ENCODE data around the gene KCNAB1. TPM values are rescaled to one million over a fixed set of nuclear protein-coding genes. Genes with fewer than 3 reads are reported as not detected.

Gene KCNAB1
- total RNA-seq, 2 experiments from 2014 or later = not detected

DNA sequence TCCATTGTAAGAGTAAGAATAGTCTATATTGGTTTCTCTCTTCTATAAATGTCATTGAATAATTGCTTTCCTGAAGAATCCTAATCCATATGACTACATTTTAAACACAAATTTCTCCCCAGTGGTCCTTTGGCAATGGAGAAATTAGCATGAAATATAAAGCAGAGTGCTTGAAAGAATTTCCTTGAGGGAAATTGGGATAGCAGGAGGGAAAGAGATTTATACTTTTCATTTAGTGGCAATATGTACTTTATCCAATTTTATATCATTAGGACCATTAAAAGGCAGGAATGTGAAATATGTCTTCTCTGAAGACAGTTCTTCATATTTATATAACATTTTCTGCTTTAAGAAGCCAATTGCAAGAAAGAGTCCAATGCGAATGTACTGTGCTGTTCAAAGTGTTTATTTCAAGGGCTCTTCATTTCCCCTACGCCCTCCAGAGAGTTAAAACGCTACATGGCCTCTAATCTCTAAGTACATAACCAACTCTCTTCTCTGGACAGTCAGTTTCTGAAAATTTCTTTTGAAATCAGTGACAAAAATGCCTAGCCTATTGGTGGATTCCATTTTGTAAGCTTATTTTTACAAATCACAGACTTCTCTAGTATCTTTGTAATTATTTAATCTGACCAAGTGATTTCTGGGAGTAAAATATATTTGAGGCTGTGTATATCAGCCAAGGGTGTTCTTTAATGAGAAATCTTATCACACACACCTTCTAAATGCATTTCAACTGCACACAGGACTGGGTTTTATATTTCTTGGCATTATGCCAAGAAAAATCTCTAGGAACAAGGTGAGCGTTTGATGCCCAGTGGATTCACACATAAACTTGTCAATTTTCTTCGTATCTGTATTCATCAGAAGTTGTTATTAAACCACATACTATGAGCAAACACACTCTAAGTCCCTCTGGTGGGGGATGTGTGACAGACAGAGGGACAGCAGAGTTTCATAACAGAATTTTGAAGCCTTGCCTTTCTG lies 51.2 kb downstream of the KCNAB1 start:
- CTCF ChIA-PET = no interaction called here
- H3K27me3 Mint-ChIP-seq = peaks cover 21% of the 10 kb centered on the region

DNA sequence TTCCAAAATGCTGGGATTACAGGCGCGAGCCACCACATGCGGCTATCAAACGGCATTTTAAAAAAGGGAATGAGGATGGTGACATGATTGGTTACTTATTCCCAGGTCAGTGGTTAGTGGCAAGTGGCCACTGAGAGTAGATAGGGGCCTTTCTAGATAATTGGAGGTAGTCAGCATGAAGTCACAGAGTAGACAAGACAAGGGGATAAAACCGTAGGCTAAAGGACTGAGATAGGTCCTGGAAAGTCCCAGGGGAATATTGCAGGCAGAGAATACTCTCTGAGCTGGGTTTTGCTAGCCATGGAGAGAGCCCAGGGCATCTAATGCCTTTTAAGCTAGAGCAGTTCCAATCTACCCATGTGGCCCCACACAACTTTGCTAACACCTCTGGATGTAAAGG lies 52.2 kb downstream of the KCNAB1 start:
- no peak overlapping the region for H3K4me3 Mint-ChIP-seq
- ChIA-PET CTCF (no interaction called here), POLR2A (no interaction called here)
- H3K9me3 Mint-ChIP-seq = no peaks in the 10 kb centered on the region
- H3K36me3 Mint-ChIP-seq (ENCODE audit: low read depth) = no peaks in the 10 kb centered on the region
- H3K27ac Mint-ChIP-seq = no peak overlapping the region
- no peak for DNase-seq
- H3K27me3 Mint-ChIP-seq = peaks cover 17% of the 10 kb centered on the region
- H3K4me1 Mint-ChIP-seq = no peaks in the 10 kb centered on the region

More for the DNA sequence above, 51.2 kb downstream of the KCNAB1 start:
- POLR2A ChIA-PET = no interaction called here
- Mint-ChIP-seq H3K4me1 (no peaks in the 10 kb centered on the region), H3K27ac (no peak overlapping the region), H3K4me3 (no peak overlapping the region), H3K36me3 (ENCODE audit: low read depth) (no peaks in the 10 kb centered on the region), H3K9me3 (no peaks in the 10 kb centered on the region)
- DNase-seq = no peak

DNA sequence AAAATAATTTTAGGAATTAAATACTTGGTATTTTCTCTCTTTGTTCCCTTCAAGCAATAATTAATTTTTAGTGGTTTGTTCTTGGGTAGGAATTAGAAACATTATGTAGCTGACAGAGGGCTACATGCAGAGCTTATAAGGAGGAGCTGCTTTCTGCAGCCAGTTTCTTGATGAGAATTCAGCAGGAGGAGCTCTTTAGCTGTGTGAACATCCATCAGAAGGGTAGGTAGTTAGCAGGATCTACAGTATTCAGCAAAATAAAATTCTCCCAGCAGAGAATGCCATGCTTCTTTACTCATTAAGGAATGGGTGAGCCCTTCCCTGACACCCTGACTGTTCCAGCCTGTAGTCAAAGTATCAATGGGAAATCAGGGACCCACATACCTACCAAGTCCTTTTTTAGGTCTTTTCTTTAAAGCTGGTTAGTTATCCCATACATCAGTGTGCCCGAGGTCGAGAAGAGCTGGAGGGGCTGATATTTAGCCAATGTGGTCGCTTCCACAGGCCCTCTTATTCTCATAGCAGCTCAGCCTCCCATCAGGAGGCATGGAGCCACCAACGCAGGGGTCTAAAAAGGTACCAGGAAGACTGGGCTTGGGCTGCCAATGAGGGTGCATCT lies 54.0 kb downstream of the KCNAB1 start:
- no peaks in the 10 kb centered on the region for H3K9me3 Mint-ChIP-seq

DNA sequence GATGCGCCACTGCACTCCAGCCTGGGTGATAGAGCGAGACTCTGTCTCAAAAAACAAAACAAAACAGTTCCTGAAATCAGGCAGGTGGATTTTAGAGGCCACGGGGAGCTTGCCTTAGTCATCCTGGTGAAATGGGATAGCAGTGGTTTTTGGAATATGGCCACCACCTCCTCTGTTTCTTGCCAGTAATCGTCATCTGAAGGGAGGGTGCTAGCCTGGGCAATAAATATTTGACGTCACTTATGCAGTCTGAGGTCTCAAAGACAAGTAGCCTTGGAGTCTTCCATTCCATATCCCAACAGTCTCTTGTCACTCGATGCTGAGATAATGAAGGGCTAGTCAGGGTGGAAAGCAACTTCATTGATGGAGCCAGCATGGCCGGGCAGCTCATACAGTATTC lies 55.2 kb downstream of the KCNAB1 start:
- POLR2A ChIA-PET = no interaction called here
- H3K4me1 Mint-ChIP-seq = no peaks in the 10 kb centered on the region
- no peak overlapping the region for H3K4me3 Mint-ChIP-seq
- CTCF ChIA-PET = interaction anchor here (1.1 kb wide), 1 partner anchor 12 kb away, joined by 3 read pairs; no protein-coding TSS in a partner anchor
- H3K9me3 Mint-ChIP-seq = no peaks in the 10 kb centered on the region
- H3K27me3 Mint-ChIP-seq = peaks cover 3% of the 10 kb centered on the region
- no peak overlapping the region for H3K27ac Mint-ChIP-seq
- no peak for DNase-seq
- H3K36me3 Mint-ChIP-seq (ENCODE audit: low read depth) = no peaks in the 10 kb centered on the region

More for the DNA sequence above, 54.0 kb downstream of the KCNAB1 start:
- Mint-ChIP-seq H3K36me3 (ENCODE audit: low read depth) (no peaks in the 10 kb centered on the region), H3K4me3 (no peak overlapping the region), H3K27me3 (peaks cover 9% of the 10 kb centered on the region), H3K27ac (no peak overlapping the region), H3K4me1 (no peaks in the 10 kb centered on the region)
- ChIA-PET CTCF (interaction anchor here (1.1 kb wide), 1 partner anchor 11 kb away, joined by 3 read pairs; no protein-coding TSS in a partner anchor), POLR2A (no interaction called here)
- no peak for DNase-seq

DNA sequence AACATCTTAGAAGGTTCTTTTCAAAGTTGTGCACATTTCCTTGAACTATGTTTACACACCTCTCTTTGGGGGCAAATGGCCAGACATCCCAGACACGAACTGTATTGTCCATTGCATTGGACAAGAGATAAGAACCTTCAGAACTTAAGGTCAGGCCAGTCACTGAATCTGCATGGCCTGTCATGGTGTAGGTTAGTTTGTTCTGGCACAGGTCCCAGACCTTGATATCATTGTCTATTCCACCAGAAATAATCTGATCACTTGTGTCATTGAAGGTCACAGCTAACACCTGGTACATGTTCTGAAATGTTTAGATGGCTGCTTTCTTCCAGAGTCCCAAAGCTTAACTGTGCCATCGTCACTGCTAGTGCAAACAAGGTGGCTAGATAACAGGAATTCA lies 55.7 kb downstream of the KCNAB1 start:
- Mint-ChIP-seq H3K36me3 (ENCODE audit: low read depth) (no peaks in the 10 kb centered on the region), H3K4me3 (no peak overlapping the region), H3K27ac (no peak overlapping the region), H3K9me3 (no peaks in the 10 kb centered on the region), H3K4me1 (no peaks in the 10 kb centered on the region), H3K27me3 (peaks cover 2% of the 10 kb centered on the region)
- no peak for DNase-seq
- ChIA-PET POLR2A (no interaction called here), CTCF (no interaction called here)

DNA sequence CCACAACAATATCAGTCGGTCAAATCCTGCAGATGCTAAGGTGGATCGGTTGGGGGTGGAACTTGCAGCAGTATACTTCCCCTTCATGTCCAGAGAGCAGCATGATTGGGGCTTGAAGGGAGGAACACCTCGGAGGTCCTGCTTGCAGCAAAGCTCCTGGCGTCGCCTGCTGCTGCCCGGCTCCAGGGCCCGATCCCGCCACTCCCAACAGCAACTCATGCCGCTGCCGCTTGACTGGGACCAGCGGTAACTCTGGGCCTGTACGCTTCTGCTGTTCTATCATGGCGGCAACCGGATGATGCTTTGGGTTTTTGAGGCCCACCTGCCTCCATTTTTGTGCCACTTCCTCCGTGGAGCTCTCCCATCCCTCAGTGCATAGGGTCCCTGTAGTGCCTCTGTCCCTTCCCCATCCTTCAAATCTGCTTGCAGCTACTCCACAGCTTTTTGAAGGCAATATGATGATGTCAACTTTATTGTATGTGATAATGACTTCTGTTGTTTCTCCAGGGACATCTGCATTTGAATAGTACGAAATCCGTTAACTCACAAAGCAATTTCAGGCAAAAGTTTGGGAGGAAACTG lies 56.3 kb downstream of the KCNAB1 start:
- CTCF ChIA-PET = no interaction called here
- H3K36me3 Mint-ChIP-seq (ENCODE audit: low read depth) = no peaks in the 10 kb centered on the region
- POLR2A ChIA-PET = no interaction called here
- no peak for DNase-seq
- no peaks in the 10 kb centered on the region for H3K9me3 Mint-ChIP-seq
- no peak overlapping the region for H3K4me3 Mint-ChIP-seq
- H3K27ac Mint-ChIP-seq = no peak overlapping the region
- H3K4me1 Mint-ChIP-seq = no peaks in the 10 kb centered on the region
- H3K27me3 Mint-ChIP-seq = no peaks in the 10 kb centered on the region

DNA sequence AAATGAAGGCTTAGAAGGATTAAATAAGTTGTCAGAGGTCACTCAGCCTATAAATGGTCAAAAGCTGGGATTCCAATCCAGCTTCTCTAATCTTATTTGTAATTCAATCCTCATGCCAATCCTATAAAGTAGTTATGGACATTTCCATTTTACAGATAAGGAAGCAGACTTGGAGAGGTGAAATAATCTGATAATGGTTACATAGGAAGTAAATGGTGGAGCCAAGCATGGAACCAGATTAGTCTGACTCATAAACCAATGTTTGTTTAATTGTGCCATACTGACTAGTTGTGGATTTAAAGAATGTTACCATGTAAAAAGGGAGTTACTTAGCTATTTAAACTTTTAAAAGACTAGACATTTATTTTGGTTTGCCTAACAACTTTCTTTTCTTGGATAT lies 59.7 kb downstream of the KCNAB1 start:
- ChIA-PET POLR2A (no interaction called here), CTCF (interaction anchor here (1.0 kb wide), 1 partner anchor 20 kb away, joined by 4 read pairs; no protein-coding TSS in a partner anchor)
- H3K4me3 Mint-ChIP-seq = no peak overlapping the region
- no peaks in the 10 kb centered on the region for H3K4me1 Mint-ChIP-seq
- H3K27ac Mint-ChIP-seq = no peak overlapping the region
- peaks cover 2% of the 10 kb centered on the region for H3K27me3 Mint-ChIP-seq
- H3K36me3 Mint-ChIP-seq (ENCODE audit: low read depth) = no peaks in the 10 kb centered on the region
- DNase-seq = no peak
- no peaks in the 10 kb centered on the region for H3K9me3 Mint-ChIP-seq

DNA sequence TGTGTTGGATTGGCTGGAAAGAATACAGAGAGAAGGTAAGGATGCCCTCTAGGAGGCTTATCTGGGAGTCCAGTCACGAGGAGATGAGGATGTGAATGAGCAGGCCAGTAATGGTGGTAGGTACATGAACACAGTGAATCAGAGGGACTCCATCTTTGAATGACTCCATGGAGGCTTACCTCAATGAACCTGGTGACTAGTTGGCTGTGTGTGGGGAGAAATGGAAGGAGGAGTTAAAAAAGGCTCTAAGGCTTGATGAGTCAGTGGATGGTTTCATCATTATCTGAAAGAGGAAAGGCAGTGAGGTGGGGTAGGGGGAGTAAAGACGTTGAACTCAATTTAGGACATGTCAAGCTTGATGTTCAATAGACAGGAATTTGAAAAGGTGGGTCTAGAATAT lies 61.1 kb downstream of the KCNAB1 start:
- no peak for DNase-seq
- Mint-ChIP-seq H3K4me3 (no peak overlapping the region), H3K27ac (no peak overlapping the region), H3K27me3 (peaks cover 2% of the 10 kb centered on the region), H3K4me1 (no peaks in the 10 kb centered on the region), H3K36me3 (ENCODE audit: low read depth) (no peaks in the 10 kb centered on the region), H3K9me3 (no peaks in the 10 kb centered on the region)
- POLR2A ChIA-PET = no interaction called here
- CTCF ChIA-PET = interaction anchor here (1.3 kb wide), 1 partner anchor 269 kb away, joined by 3 read pairs; no protein-coding TSS in a partner anchor

DNA sequence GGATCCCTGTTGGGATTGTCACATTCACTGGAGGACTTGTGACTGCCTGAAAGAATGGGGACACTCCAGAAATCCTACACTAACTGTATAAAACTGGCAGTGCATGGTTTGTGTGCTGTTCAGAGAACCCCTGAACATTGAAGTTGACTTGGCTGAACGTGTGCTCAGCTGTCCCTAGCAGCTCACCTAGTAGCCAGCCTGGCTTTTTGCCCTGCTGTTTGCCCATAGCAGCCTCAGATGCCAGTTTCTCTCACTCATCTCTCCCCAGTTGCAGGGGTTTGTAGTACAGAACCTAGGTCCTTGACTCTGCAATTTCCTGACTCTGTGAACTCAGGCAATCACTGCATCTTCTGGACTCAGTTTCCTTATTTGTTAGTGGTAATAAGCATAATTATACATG lies 63.0 kb downstream of the KCNAB1 start:
- peaks cover 6% of the 10 kb centered on the region for H3K27me3 Mint-ChIP-seq
- no peaks in the 10 kb centered on the region for H3K9me3 Mint-ChIP-seq
- no peak for DNase-seq
- no peaks in the 10 kb centered on the region for H3K36me3 Mint-ChIP-seq (ENCODE audit: low read depth)
- H3K4me1 Mint-ChIP-seq = no peaks in the 10 kb centered on the region
- POLR2A ChIA-PET = no interaction called here
- CTCF ChIA-PET = interaction anchor here (1.7 kb wide), 1 partner anchor 93 kb away, joined by 4 read pairs; no protein-coding TSS in a partner anchor
- no peak overlapping the region for H3K4me3 Mint-ChIP-seq
- no peak overlapping the region for H3K27ac Mint-ChIP-seq

DNA sequence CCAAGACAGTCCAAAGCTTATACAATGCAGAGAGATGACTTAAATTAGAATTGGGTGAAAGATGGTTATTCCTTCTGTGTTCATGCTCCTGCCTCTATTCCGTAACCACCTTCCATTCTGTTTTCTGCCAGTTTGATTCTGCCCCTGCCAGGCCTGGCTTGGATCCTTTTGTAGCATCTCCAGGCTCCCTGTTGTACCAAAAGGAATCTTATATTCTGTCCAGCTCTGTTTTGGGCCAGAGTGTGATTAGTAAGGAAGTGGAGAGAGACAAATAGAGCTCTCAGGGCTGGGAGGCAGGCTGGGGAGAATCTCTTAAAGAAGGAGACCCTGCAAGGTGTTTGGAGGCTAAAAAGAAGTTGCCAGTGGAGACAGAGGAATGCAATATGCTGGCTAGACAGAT lies 63.8 kb downstream of the KCNAB1 start:
- no peak overlapping the region for H3K4me3 Mint-ChIP-seq
- no peaks in the 10 kb centered on the region for H3K36me3 Mint-ChIP-seq (ENCODE audit: low read depth)
- no peak overlapping the region for H3K27ac Mint-ChIP-seq
- H3K9me3 Mint-ChIP-seq = no peaks in the 10 kb centered on the region
- ChIA-PET POLR2A (no interaction called here), CTCF (interaction anchor here (1.7 kb wide), 1 partner anchor 93 kb away, joined by 4 read pairs; no protein-coding TSS in a partner anchor)
- peaks cover 6% of the 10 kb centered on the region for H3K27me3 Mint-ChIP-seq
- no peak for DNase-seq
- H3K4me1 Mint-ChIP-seq = no peaks in the 10 kb centered on the region

DNA sequence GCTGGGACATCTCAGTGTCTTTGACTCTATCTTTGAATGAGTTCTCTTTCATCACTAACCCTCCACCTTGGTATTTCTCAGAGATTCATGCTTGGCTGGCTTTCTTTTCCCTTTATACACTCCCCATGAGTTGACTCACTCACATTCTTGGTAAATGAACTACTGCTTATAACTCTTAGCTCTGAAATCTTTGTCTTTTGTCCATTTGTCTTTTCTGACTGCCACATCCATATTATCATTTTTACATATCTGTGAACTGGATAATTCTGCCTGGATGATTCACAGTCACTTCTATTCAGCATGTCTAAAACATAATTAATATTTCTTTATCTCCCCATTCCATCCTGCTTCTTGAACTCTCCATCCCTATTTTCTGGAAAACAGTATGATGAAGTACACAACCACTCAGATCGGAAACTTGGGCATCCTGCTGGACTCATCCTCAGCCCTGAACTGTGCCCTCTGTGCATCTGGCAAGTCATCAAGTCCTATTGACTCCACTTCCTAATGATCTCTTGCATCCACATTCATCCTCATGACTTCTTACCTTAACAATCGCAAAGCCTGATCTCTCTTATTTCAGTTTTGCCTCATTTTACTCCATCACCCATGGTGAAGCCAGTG lies 66.9 kb downstream of the KCNAB1 start:
- no peak for DNase-seq
- peaks cover 13% of the 10 kb centered on the region for H3K27me3 Mint-ChIP-seq
- H3K9me3 Mint-ChIP-seq = no peaks in the 10 kb centered on the region
- H3K4me3 Mint-ChIP-seq = no peak overlapping the region
- H3K27ac Mint-ChIP-seq = no peak overlapping the region
- H3K36me3 Mint-ChIP-seq (ENCODE audit: low read depth) = no peaks in the 10 kb centered on the region
- POLR2A ChIA-PET = no interaction called here
- CTCF ChIA-PET = interaction anchor here (1.4 kb wide), 1 partner anchor 27 kb away, joined by 3 read pairs; no protein-coding TSS in a partner anchor
- no peaks in the 10 kb centered on the region for H3K4me1 Mint-ChIP-seq

DNA sequence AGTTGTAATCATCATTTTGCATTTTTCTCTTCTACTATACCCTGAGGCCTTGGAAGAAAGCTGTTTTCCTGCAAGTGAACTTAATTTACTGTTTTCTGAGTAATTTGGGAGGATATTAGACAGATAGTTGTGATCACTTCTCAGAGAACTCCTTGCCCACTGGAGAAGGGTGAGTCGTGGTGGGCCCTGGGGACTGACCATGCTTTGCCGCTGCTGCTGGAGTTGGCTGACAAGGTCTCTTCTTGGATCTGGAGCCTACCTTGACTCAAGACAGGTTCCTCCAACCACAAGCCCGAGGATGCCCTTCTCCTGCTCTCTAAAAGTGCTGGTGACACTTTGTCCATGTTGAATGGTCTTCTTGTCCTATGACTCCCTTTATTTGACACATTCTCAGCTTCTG lies 68.4 kb downstream of the KCNAB1 start:
- Mint-ChIP-seq H3K4me3 (no peak overlapping the region), H3K27me3 (peaks cover 17% of the 10 kb centered on the region), H3K27ac (no peak overlapping the region), H3K4me1 (no peaks in the 10 kb centered on the region), H3K9me3 (no peaks in the 10 kb centered on the region), H3K36me3 (ENCODE audit: low read depth) (no peaks in the 10 kb centered on the region)
- ChIA-PET CTCF (no interaction called here), POLR2A (no interaction called here)
- DNase-seq = no peak

DNA sequence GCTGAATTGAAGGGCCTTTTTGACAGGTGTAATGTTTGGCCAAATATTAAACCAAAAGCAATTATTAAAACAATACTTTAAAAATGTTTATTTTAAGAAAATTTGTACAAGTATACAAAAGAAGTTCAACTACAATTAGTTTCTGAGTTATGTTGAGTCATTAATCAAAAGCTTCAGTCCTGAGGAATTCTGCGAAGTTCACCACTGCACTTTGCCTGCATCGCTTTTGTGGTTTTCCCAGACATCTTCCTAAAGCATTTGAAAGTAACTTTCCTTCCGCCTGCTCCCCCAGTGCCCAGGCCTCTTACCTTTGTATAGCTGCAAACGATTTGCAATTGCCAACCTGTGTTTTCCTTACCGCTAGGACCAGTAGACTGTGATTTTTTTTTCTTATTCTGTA lies 69.5 kb downstream of the KCNAB1 start:
- H3K4me3 Mint-ChIP-seq = no peak overlapping the region
- H3K27ac Mint-ChIP-seq = no peak overlapping the region
- ChIA-PET POLR2A (no interaction called here), CTCF (no interaction called here)
- no peak for DNase-seq
- no peaks in the 10 kb centered on the region for H3K9me3 Mint-ChIP-seq
- H3K27me3 Mint-ChIP-seq = peaks cover 16% of the 10 kb centered on the region
- no peaks in the 10 kb centered on the region for H3K36me3 Mint-ChIP-seq (ENCODE audit: low read depth)
- H3K4me1 Mint-ChIP-seq = no peaks in the 10 kb centered on the region

Data from activated CD4-positive, alpha-beta T cell treated with anti-CD3 and anti-CD28 coated beads, Interleukin-2, amount 10 ng/mL, durations not matched to agents 7 days and 5 days (primary cell).